ENCODE results near the gene ZSWIM8.

Gene ZSWIM8

DNA sequence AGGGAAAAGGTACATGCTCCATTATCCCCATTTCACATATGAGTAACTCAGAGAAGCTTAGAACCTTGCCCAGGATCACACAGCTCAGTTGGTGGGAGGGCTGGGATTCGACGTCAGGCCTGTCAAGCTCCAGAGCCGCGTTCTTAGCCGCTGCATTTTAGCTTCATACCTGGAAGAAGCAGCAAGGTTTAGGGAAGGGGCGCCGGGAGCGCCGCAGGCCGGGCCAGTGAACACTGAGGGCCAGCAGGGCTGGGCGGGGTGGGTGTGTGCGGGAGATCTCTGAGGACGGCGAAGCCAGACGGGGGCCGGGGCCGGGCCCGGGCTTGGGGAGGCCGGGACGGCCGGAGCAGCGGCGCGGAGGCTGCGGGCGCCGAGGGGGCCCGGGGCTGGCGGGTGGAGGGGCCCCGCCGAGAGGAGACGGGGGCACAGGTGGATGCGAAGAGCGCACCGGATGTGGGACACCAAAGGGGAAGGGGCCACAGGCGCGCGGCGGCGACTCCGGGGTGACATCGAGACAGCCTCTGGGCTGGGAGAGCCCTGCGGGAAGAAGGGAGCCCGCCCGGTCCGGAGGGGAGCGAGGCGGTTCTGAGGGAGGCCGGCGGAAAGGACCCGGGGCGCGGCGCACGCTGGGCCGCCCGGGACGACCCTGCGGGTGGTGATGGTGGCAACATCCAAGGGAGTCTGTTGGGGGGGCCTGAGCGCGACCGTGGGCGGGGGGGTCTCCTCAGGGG, 25.5 kb downstream of the ZSWIM8 start:
- Histone ChIP-seq H3K4me3 (ENCODE audit: low read depth in 1 of 2, low read length in 2 of 2) (peak overlapping the region; percentile 59 to 90), H3K36me3 (ENCODE audit: insufficient read depth, low read length) (peaks cover 56% of the 10 kb centered on the region)

GRCh38 chr10:73812657-73813056, 27.3 kb downstream of the ZSWIM8 start:
- Histone ChIP-seq H3K27me3 (ENCODE audit: control insufficient read depth in 1 of 2, insufficient read depth in 2 of 2, low read length in 2 of 2) (no peaks in the 10 kb centered on the region), H3K27ac (ENCODE audit: low read depth, low read length) (no peak overlapping the region), H3K4me3 (ENCODE audit: low read depth in 1 of 2, low read length in 2 of 2) (no peak overlapping the region), H3K9ac (ENCODE audit: low read length) (no peak overlapping the region), H3K9me3 (ENCODE audit: low read length) (no peaks in the 10 kb centered on the region), H3K36me3 (ENCODE audit: insufficient read depth, low read length) (peaks cover 55% of the 10 kb centered on the region), H3K4me1 (ENCODE audit: insufficient read depth, low read length) (peaks cover 5% of the 10 kb centered on the region)

More for the DNA sequence above, 25.5 kb downstream of the ZSWIM8 start:
- peak overlapping the region; percentile 66 for H3K9ac ChIP-seq (ENCODE audit: low read length)
- H3K27ac ChIP-seq (ENCODE audit: low read depth, low read length), result peak overlapping the region; percentile 89
- peaks cover 9% of the 10 kb centered on the region for H3K4me1 ChIP-seq (ENCODE audit: insufficient read depth, low read length)
- no peaks in the 10 kb centered on the region for H3K27me3 ChIP-seq (ENCODE audit: control insufficient read depth in 1 of 2, insufficient read depth in 2 of 2, low read length in 2 of 2)
- no peaks in the 10 kb centered on the region for H3K9me3 ChIP-seq (ENCODE audit: low read length)

DNA sequence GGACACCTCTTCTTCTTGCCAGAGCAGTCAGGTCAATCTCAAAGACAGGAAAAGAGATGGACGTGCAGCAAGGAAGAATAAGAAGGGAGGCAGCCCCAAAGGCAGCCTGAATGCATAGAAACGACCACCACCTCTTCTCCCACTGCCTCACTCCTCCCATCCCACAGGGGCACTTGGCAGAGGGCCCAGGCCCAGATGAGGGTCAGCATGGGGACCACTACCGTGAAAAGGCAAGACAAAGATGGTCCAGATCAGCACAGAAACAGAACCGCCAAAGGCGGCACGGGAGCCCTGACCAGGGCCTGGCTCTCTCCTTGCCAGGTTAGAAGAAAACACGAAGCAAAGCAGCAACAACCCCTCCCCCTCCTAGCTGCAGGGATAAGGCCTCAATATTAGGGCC, 27.9 kb downstream of the ZSWIM8 start:
- H3K27me3 ChIP-seq (ENCODE audit: control insufficient read depth in 1 of 2, insufficient read depth in 2 of 2, low read length in 2 of 2), result no peaks in the 10 kb centered on the region
- H3K36me3 ChIP-seq (ENCODE audit: insufficient read depth, low read length), result peaks cover 55% of the 10 kb centered on the region
- no peak overlapping the region for H3K27ac ChIP-seq (ENCODE audit: low read depth, low read length)
- no peaks in the 10 kb centered on the region for H3K9me3 ChIP-seq (ENCODE audit: low read length)
- H3K4me3 ChIP-seq (ENCODE audit: low read depth in 1 of 2, low read length in 2 of 2), result no peak overlapping the region
- no peak overlapping the region for H3K9ac ChIP-seq (ENCODE audit: low read length)
- H3K4me1 ChIP-seq (ENCODE audit: insufficient read depth, low read length), result peaks cover 5% of the 10 kb centered on the region

DNA sequence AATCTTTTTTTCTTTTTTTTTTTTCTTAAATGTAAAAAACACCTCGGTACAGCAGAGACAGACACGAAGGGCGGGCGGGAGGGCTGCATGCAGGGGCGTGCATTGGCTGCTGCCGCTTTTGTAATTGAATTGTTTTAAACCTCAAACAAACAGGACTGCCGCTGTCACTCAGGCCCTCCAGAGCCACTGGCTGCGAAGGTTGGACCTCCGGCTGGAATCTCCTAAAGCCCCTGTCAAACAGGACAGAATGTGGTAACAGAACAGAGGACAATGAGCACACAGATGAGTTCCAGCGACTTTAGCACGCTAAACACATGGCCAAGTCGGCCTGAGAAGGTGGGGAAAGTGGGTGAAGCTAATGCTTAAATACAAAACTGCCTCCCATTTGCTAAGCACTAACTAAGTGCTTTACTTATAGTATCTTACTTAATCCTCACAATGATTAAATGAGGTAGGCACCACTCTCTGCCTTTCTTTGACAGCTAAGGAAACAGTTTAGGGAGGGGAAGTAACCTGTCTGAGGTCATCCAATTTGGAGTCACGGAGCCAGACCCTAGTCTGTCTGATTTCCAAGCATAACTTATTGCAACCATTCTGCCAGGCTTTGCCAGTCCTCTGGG, 29.0 kb downstream of the ZSWIM8 start:
- Histone ChIP-seq H3K27me3 (ENCODE audit: control insufficient read depth in 1 of 2, insufficient read depth in 2 of 2, low read length in 2 of 2) (no peaks in the 10 kb centered on the region), H3K4me3 (ENCODE audit: low read depth in 1 of 2, low read length in 2 of 2) (no peak overlapping the region), H3K36me3 (ENCODE audit: insufficient read depth, low read length) (peaks cover 60% of the 10 kb centered on the region), H3K9me3 (ENCODE audit: low read length) (no peaks in the 10 kb centered on the region), H3K4me1 (ENCODE audit: insufficient read depth, low read length) (peaks cover 5% of the 10 kb centered on the region), H3K27ac (ENCODE audit: low read depth, low read length) (no peak overlapping the region), H3K9ac (ENCODE audit: low read length) (no peak overlapping the region)

DNA sequence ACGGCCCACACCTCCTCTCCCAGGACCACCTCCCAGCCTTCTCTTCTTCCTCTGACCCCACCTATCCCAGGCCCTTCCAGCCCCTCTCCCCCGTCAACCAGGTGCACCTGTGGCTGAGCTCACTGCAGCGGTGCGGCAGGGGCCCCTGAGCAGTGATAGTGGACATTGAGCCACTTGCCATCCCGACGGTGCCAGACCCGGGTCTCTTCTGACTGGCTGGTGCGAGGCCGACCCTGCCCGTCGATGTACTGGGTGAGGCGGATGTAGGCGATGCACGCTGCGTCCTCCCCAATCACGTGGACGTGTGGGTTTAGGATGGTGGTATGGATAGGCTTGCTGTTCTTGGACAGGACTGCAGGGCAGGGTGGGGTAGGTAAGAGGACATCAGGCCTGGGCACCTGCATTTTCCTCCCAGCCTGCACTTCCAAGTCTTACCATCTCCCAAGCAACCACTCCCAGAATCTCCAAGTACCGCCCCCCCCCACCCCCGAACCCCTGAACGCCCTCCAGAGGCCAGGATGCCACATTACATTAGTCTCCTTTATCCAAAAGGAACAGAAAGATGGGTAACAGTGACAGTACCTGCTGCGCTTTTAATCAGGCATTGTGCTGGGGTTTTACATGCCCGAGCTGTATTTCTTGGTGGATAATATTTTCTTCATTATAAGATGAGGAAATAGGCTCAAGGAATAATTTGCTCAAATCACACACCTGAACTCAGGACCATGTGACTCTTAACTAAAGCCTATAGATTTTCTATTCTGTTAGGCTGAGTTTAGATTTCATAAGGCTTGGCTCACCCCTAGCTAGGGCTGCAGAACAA, 29.7 kb downstream of the ZSWIM8 start:
- Histone ChIP-seq H3K4me3 (ENCODE audit: low read depth in 1 of 2, low read length in 2 of 2) (no peak overlapping the region), H3K27ac (ENCODE audit: low read depth, low read length) (no peak overlapping the region)

GRCh38 chr10:73815719-73816030, 30.3 kb downstream of the ZSWIM8 start:
- H3K27me3 ChIP-seq (ENCODE audit: control insufficient read depth in 1 of 2, insufficient read depth in 2 of 2, low read length in 2 of 2), result no peaks in the 10 kb centered on the region
- no peaks in the 10 kb centered on the region for H3K9me3 ChIP-seq (ENCODE audit: low read length)
- no peaks in the 10 kb centered on the region for H3K4me1 ChIP-seq (ENCODE audit: insufficient read depth, low read length)
- H3K9ac ChIP-seq (ENCODE audit: low read length), result no peak overlapping the region
- H3K27ac ChIP-seq (ENCODE audit: low read depth, low read length), result no peak overlapping the region
- H3K36me3 ChIP-seq (ENCODE audit: insufficient read depth, low read length), result peaks cover 69% of the 10 kb centered on the region
- no peak overlapping the region for H3K4me3 ChIP-seq (ENCODE audit: low read depth in 1 of 2, low read length in 2 of 2)

More for the DNA sequence above, 29.7 kb downstream of the ZSWIM8 start:
- Histone ChIP-seq H3K4me1 (ENCODE audit: insufficient read depth, low read length) (no peaks in the 10 kb centered on the region), H3K9me3 (ENCODE audit: low read length) (no peaks in the 10 kb centered on the region), H3K9ac (ENCODE audit: low read length) (no peak overlapping the region), H3K36me3 (ENCODE audit: insufficient read depth, low read length) (peaks cover 68% of the 10 kb centered on the region), H3K27me3 (ENCODE audit: control insufficient read depth in 1 of 2, insufficient read depth in 2 of 2, low read length in 2 of 2) (no peaks in the 10 kb centered on the region)

DNA sequence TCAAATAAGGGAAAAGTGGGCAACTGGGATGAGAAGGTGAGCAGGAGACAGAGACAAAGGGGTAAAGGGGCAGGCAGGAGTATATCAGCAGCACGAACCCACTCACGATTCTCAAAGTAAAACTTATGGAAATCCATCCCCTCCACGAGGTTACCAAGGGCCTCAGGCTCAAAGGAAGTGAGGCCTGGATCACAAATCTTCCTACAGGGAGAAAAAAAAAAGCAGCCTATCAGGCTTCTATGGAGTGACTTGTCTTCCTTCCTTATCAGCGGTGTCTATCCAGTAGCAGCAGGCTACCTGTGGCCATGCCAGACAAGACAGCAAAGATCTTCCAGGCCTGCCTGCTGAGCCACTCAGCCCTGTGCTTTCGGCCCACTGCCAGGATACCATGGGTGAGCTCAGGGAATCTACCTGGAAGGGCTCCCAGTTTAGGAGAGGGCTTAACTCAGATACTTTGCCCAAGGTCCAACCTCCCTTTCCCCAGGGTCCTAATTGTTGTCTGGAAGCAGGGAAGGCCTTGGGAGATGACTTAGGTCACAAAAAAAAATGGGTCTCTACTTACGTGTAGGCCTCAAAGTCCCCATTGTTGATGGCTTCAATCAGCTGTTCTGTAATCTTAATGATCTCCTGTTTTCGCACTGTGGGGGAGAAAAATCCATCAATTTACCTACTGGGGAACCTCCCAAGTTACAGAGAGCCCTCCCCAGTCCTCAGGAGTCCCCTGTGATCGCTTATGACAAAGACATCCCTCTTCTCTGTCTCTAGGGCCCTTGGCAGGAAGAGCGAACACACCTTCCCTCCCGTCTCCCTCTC, 31.7 kb downstream of the ZSWIM8 start:
- Histone ChIP-seq H3K27me3 (ENCODE audit: control insufficient read depth in 1 of 2, insufficient read depth in 2 of 2, low read length in 2 of 2) (no peaks in the 10 kb centered on the region), H3K9ac (ENCODE audit: low read length) (no peak overlapping the region), H3K27ac (ENCODE audit: low read depth, low read length) (peak overlapping the region; percentile 44), H3K4me3 (ENCODE audit: low read depth in 1 of 2, low read length in 2 of 2) (no peak overlapping the region), H3K36me3 (ENCODE audit: insufficient read depth, low read length) (peaks cover 81% of the 10 kb centered on the region), H3K4me1 (ENCODE audit: insufficient read depth, low read length) (no peaks in the 10 kb centered on the region), H3K9me3 (ENCODE audit: low read length) (no peaks in the 10 kb centered on the region)

- peaks cover 80% of the 10 kb centered on the region for H3K36me3 ChIP-seq (ENCODE audit: insufficient read depth, low read length)
- H3K4me3 ChIP-seq (ENCODE audit: low read depth in 1 of 2, low read length in 2 of 2), result no peak overlapping the region
- H3K9me3 ChIP-seq (ENCODE audit: low read length), result no peaks in the 10 kb centered on the region
- no peaks in the 10 kb centered on the region for H3K27me3 ChIP-seq (ENCODE audit: control insufficient read depth in 1 of 2, insufficient read depth in 2 of 2, low read length in 2 of 2)
- H3K27ac ChIP-seq (ENCODE audit: low read depth, low read length), result no peak overlapping the region
- H3K9ac ChIP-seq (ENCODE audit: low read length), result no peak overlapping the region
- no peaks in the 10 kb centered on the region for H3K4me1 ChIP-seq (ENCODE audit: insufficient read depth, low read length)
Measured at GRCh38 chr10:73817826-73818225, 32.4 kb downstream of the ZSWIM8 start.

DNA sequence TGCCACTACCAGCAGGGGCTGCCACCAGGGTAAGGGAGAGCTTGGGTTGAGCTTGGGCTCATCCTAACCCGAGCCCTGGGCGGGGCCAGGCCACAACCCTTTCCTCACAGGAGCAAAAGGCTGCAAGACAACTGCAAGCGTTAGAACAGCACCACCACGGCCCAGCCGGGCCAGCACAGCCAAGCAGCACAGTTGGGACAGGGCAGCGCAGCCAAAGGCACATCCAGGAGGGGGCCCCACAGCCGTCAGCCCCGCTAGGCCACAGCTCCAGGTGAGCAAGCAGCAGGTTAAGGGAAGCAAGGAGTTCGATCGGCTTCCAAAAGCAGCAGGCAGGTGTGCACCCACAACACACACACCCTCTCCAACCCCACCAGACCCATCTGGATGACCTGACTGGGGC, 33.0 kb downstream of the ZSWIM8 start:
- Histone ChIP-seq H3K4me1 (ENCODE audit: insufficient read depth, low read length) (no peaks in the 10 kb centered on the region), H3K9ac (ENCODE audit: low read length) (no peak overlapping the region), H3K36me3 (ENCODE audit: insufficient read depth, low read length) (peaks cover 78% of the 10 kb centered on the region), H3K27ac (ENCODE audit: low read depth, low read length) (no peak overlapping the region), H3K27me3 (ENCODE audit: control insufficient read depth in 1 of 2, insufficient read depth in 2 of 2, low read length in 2 of 2) (no peaks in the 10 kb centered on the region), H3K4me3 (ENCODE audit: low read depth in 1 of 2, low read length in 2 of 2) (no peak overlapping the region), H3K9me3 (ENCODE audit: low read length) (no peaks in the 10 kb centered on the region)

- Histone ChIP-seq H3K9ac (ENCODE audit: low read length) (no peak overlapping the region), H3K4me1 (ENCODE audit: insufficient read depth, low read length) (no peaks in the 10 kb centered on the region), H3K27me3 (ENCODE audit: control insufficient read depth in 1 of 2, insufficient read depth in 2 of 2, low read length in 2 of 2) (no peaks in the 10 kb centered on the region), H3K27ac (ENCODE audit: low read depth, low read length) (no peak overlapping the region), H3K4me3 (ENCODE audit: low read depth in 1 of 2, low read length in 2 of 2) (no peak overlapping the region), H3K9me3 (ENCODE audit: low read length) (no peaks in the 10 kb centered on the region), H3K36me3 (ENCODE audit: insufficient read depth, low read length) (peaks cover 79% of the 10 kb centered on the region)
Measured at GRCh38 chr10:73819081-73819480, 33.7 kb downstream of the ZSWIM8 start.

DNA sequence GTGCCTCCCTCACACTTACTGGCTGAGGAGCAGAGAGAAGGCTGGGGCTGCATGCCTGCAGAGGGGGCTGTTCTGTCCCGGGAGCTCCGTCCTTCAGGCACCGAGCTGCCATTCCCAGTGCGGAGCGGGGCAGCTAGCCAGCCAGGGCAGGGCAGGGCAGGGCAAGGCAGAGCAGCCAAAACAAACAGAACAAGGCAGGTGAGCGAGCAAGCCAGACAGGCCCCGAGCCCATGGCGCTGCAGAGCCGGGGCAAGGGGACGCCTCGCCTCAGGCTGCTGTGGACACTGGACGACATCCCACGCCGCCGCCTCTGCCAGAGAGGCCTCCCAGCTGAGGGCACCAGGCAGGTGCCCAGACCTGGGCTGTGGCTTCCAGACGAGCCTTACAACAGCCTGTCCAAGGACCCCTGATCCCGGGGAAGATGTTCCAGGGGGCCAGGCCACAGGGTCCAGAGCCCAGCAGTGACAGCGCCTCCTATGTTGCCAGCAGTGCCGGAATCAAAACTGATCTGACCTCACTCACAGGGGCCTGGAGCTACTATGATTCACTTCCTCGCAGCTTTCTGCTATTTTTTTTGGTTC, 34.2 kb downstream of the ZSWIM8 start:
- H3K4me3 ChIP-seq (ENCODE audit: low read depth in 1 of 2, low read length in 2 of 2), result no peak overlapping the region
- no peak overlapping the region for H3K9ac ChIP-seq (ENCODE audit: low read length)
- H3K27me3 ChIP-seq (ENCODE audit: control insufficient read depth in 1 of 2, insufficient read depth in 2 of 2, low read length in 2 of 2), result no peaks in the 10 kb centered on the region
- no peak overlapping the region for H3K27ac ChIP-seq (ENCODE audit: low read depth, low read length)
- no peaks in the 10 kb centered on the region for H3K4me1 ChIP-seq (ENCODE audit: insufficient read depth, low read length)
- peaks cover 81% of the 10 kb centered on the region for H3K36me3 ChIP-seq (ENCODE audit: insufficient read depth, low read length)
- H3K9me3 ChIP-seq (ENCODE audit: low read length), result no peaks in the 10 kb centered on the region
